Liver (tissue), 9 donors: ENCODE measurements around the gene NARF. TPM values are rescaled to one million over a fixed set of nuclear protein-coding genes. Genes with fewer than 3 reads are reported as not detected.

Experiments used
- DNase-seq: peaks from one replicate; pipeline ENCODE4 v3.0.0-alpha.2; 2017; ENCODE audit warnings: low spot score
- H3K27ac ChIP-seq, 2 donors: one replicate each; pipeline ENCODE4 v1.7.0; 2013; ENCODE audit warnings: inconsistent platforms in 2 of 2, low read length in 2 of 2, control low read depth in 1 of 2, low read depth in 1 of 2, mild to moderate bottlenecking in 1 of 2
- H3K27me3 ChIP-seq, 4 donors: one replicate each; pipeline versions ENCODE4 v1.6.1 to v1.7.0; 2013; ENCODE audit warnings: low read length in 3 of 4, inconsistent platforms in 1 of 4, mild to moderate bottlenecking in 1 of 4, moderate library complexity in 1 of 4; ENCODE audit not compliant: control insufficient read depth in 4 of 4, insufficient read depth in 4 of 4
- H3K36me3 ChIP-seq, 4 donors: one replicate each; pipeline versions ENCODE4 v1.6.1 to v1.7.0; 2013; ENCODE audit warnings: low read length in 3 of 4, mild to moderate bottlenecking in 3 of 4, low read depth in 1 of 4, moderate library complexity in 1 of 4; ENCODE audit not compliant: control insufficient read depth in 4 of 4, insufficient read depth in 3 of 4
- H3K4me1 ChIP-seq, 4 donors: one replicate each; pipeline versions ENCODE4 v1.6.1 to v1.7.0; 2013; ENCODE audit warnings: low read length in 3 of 4, mild to moderate bottlenecking in 3 of 4, moderate library complexity in 1 of 4; ENCODE audit not compliant: control insufficient read depth in 4 of 4, insufficient read depth in 4 of 4
- H3K4me3 ChIP-seq, 3 donors: one replicate each; pipeline versions ENCODE4 v1.6.1 to v1.7.0; 2013; ENCODE audit warnings: low read length in 3 of 3, control low read depth in 1 of 3, low read depth in 1 of 3, mild to moderate bottlenecking in 1 of 3
- H3K9ac ChIP-seq, 2 donors: one replicate each; pipeline ENCODE4 v1.7.0; 2013; ENCODE audit warnings: low read length in 2 of 2, mild to moderate bottlenecking in 2 of 2, moderate library complexity in 2 of 2, control low read depth in 1 of 2, low read depth in 1 of 2
- H3K9me3 ChIP-seq, 4 donors: one replicate each; pipeline versions ENCODE4 v1.6.1 to v1.7.0; 2013; ENCODE audit warnings: low read length in 3 of 4; ENCODE audit not compliant: control insufficient read depth in 4 of 4
- CTCF ChIP-seq: fragments of 150-350 bp; IDR thresholded peaks from 2 replicates; pipeline ENCODE4 v1.5.1; 2017; ENCODE audit warnings: improper control_type of control experiment, low read depth, low read length; ENCODE audit not compliant: missing input control
- EGR1 ChIP-seq, 2 donors: IDR thresholded peaks; 2 replicates each; pipeline ENCODE4 v1.6.1; 2016 to 2018; ENCODE audit warnings: antibody characterized with exemption in 2 of 2, low read depth in 2 of 2
- FOXA1 ChIP-seq: IDR thresholded peaks from 2 replicates; pipeline ENCODE4 v1.6.1; 2016; ENCODE audit warnings: antibody characterized with exemption
- FOXA2 ChIP-seq: IDR thresholded peaks from 2 replicates; pipeline ENCODE4 v1.6.1; 2016; ENCODE audit warnings: antibody characterized with exemption
- GABPA ChIP-seq, 2 donors: IDR thresholded peaks in 1 of 2; conservative IDR thresholded peaks in 1 of 2; 2 replicates each; pipeline ENCODE4 v1.6.1; 2016; ENCODE audit warnings: antibody characterized with exemption in 2 of 2, mild to moderate bottlenecking in 1 of 2, moderate library complexity in 1 of 2
- HNF4A ChIP-seq, 2 donors: conservative IDR thresholded peaks; 2 replicates each; pipeline ENCODE4 v1.6.1; 2016; ENCODE audit warnings: antibody characterized with exemption in 2 of 2, mild to moderate bottlenecking in 2 of 2
- HNF4G ChIP-seq: IDR thresholded peaks from 2 replicates; pipeline ENCODE4 v1.6.1; 2016; ENCODE audit warnings: antibody characterized with exemption
- JUND ChIP-seq, 2 donors: IDR thresholded peaks; 2 replicates each; pipeline ENCODE4 v1.6.1; 2016; ENCODE audit warnings: antibody characterized with exemption in 2 of 2
- MAX ChIP-seq: IDR thresholded peaks from 2 replicates; pipeline ENCODE4 v1.6.1; 2016; ENCODE audit warnings: antibody characterized with exemption
- NR2F2 ChIP-seq: IDR thresholded peaks from 2 replicates; pipeline ENCODE4 v1.6.1; 2016; ENCODE audit warnings: antibody characterized with exemption
- RAD21 ChIP-seq, 2 donors: IDR thresholded peaks; 2 replicates each; pipeline ENCODE4 v1.6.1; 2016; ENCODE audit warnings: antibody characterized with exemption in 2 of 2, mild to moderate bottlenecking in 2 of 2
- RXRA ChIP-seq, 2 donors: IDR thresholded peaks; 2 replicates each; pipeline ENCODE4 v1.6.1; 2017 to 2018; ENCODE audit warnings: antibody characterized with exemption in 2 of 2, mild to moderate bottlenecking in 1 of 2
- SP1 ChIP-seq: IDR thresholded peaks from 2 replicates; pipeline ENCODE4 v1.6.1; 2018; ENCODE audit warnings: antibody characterized with exemption, mild to moderate bottlenecking
- TAF1 ChIP-seq: conservative IDR thresholded peaks from 2 replicates; pipeline ENCODE4 v1.6.1; 2016; ENCODE audit warnings: antibody characterized with exemption, mild to moderate bottlenecking
- YY1 ChIP-seq: IDR thresholded peaks from 2 replicates; pipeline ENCODE4 v1.6.1; 2016; ENCODE audit warnings: antibody characterized with exemption, mild to moderate bottlenecking
- WGBS: extraction: QIAGEN DNeasy Blood & Tissue Kit; methylation state at CpG from one replicate; pipeline ENCODE4 v1.1.7; 2013; 5-methylcytosine and 5-hydroxymethylcytosine counted together
- polyA plus RNA-seq, 2 donors: library from polyadenylated mRNA; stranded (reverse) in 1 of 2; unstranded in 1 of 2; fragments of 200-250 nt in 1 of 2; fragments of >200 nt in 1 of 2; fragmentation: Nextera tagmentation in 1 of 2; extraction: Ambion mirVana in 1 of 2; gene quantifications; one replicate each; pipeline versions ENCODE4 v1.2.1 to v1.2.3, GENCODE V29; 2013 to 2015
- total RNA-seq, 2 donors: library from RNA; depleted of rRNA; stranded (reverse); fragments of >200 nt; gene quantifications; one replicate each; pipeline ENCODE4 v1.2.3, GENCODE V29; 2014
- TF ChIP-seq, protein P1 (sequence below): IDR thresholded peaks from 2 replicates; pipeline ENCODE4 v1.6.1; 2016; ENCODE audit warnings: antibody characterized with exemption
- TF ChIP-seq, protein P2 (sequence below): IDR thresholded peaks from 2 replicates; pipeline ENCODE4 v1.6.1; 2016; ENCODE audit warnings: antibody characterized with exemption, mild to moderate bottlenecking
- donor health status: healthy.
- donor health status: healthy.
- donor health status: healthy.
- donor health status: healthy.
- donor health status: healthy.

NARF gene
- total and polyA plus RNA-seq, 4 donors, result 19.8 to 87.5 (median 26.2) TPM

DNA sequence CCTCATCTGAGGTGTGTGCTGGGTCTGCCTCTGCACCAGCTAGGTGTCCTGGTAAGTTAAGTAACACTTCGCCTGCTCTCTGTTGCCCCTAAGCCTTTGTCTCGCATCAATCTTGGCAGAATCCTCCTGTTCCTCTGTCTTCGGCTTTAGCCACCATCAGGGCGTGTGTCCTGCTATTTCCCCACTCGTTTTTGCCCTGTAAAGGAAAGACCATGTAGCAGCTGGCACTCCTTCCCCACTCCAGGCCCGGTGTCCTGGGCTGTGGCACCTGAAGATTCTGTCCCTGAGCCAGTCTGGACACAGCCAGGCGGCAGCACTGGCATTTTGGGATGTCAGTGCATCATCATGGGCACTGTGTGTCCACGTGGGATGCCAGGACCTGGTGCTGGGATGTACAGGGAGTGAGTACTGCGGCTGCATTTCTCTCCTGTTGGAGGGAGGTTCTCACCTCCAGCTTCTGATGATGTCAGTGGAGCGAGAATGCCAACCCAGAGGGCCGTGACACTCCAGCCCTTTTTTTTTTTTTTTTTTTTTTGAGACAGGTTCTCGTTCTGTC lies 34.8 kb downstream of the NARF start:
- 89% methylated on average over 12 of the region's 12 CpGs for WGBS
- Histone ChIP-seq H3K9me3 (no peaks in the 10 kb centered on the region), H3K27ac (no peak overlapping the region), H3K4me1 (peaks cover 2 to 11% (median 6%) of the 10 kb centered on the region in 4 donors), H3K4me3 (no peak overlapping the region), H3K36me3 (peaks cover 0 to 7% (median 0%) of the 10 kb centered on the region in 4 donors), H3K9ac (no peak overlapping the region), H3K27me3 (no peaks in the 10 kb centered on the region)
- DNase-seq, result no peak
- TF ChIP-seq JUND (IDR thresholded peaks at IDR 0.05) (no peak), YY1 (no peak), RAD21 (IDR thresholded peaks at IDR 0.05) (no peak), RXRA (IDR thresholded peaks at IDR 0.05) (no peak), MAX (no peak), GABPA (IDR thresholded peaks at IDR 0.05 in 1 of 2, conservative IDR thresholded peaks at IDR 0.05 in 1 of 2) (no peak), EGR1 (IDR thresholded peaks at IDR 0.05; ENCODE audit: low read depth in 2 of 2) (no peak), NR2F2 (no peak), CTCF (no peak), TAF1 (no peak), SP1 (no peak)
- TF ChIP-seq, protein P1, sequence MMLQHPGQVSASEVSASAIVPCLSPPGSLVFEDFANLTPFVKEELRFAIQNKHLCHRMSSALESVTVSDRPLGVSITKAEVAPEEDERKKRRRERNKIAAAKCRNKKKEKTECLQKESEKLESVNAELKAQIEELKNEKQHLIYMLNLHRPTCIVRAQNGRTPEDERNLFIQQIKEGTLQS, result no peak
- TF ChIP-seq, protein P2, sequence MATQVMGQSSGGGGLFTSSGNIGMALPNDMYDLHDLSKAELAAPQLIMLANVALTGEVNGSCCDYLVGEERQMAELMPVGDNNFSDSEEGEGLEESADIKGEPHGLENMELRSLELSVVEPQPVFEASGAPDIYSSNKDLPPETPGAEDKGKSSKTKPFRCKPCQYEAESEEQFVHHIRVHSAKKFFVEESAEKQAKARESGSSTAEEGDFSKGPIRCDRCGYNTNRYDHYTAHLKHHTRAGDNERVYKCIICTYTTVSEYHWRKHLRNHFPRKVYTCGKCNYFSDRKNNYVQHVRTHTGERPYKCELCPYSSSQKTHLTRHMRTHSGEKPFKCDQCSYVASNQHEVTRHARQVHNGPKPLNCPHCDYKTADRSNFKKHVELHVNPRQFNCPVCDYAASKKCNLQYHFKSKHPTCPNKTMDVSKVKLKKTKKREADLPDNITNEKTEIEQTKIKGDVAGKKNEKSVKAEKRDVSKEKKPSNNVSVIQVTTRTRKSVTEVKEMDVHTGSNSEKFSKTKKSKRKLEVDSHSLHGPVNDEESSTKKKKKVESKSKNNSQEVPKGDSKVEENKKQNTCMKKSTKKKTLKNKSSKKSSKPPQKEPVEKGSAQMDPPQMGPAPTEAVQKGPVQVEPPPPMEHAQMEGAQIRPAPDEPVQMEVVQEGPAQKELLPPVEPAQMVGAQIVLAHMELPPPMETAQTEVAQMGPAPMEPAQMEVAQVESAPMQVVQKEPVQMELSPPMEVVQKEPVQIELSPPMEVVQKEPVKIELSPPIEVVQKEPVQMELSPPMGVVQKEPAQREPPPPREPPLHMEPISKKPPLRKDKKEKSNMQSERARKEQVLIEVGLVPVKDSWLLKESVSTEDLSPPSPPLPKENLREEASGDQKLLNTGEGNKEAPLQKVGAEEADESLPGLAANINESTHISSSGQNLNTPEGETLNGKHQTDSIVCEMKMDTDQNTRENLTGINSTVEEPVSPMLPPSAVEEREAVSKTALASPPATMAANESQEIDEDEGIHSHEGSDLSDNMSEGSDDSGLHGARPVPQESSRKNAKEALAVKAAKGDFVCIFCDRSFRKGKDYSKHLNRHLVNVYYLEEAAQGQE, result no peak

DNA sequence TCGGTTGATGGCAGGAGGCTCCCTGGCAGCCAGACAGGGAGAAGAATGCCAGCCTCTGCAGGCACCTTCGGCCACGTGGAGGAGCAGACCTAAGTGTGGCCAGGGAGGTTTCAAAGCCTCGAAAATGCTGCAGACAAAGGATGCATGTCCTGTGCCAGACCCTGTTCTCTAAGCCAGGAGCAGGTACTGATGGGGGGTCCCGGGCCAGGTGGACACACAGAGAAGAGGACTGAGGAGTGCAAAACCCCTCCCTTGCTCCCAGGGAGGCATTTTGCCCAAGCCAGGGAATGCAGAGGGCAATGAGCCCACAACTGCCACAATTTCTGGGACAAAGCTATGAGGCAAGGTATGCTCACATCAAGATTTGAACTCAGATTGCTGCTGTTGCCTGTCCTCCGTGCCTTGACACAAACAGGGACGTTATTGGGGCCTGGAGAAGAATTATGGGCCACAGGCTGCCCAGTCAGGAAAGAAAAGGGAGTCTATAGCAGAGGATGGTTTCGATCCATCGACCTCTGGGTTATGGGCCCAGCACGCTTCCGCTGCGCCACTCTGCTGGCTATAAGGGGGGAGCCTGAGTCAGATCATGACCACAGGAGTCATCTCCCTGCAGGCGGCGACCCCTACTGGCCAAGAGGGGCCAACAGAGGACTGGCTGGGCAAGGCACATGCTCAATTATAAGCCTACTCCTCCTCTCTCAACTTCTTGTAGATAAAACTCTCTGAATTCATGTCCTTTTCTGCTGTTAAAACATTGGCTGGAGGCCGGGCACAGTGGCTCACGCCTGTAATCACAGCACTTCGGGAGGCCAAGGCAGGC lies 35.9 kb downstream of the NARF start:
- Histone ChIP-seq H3K9me3 (no peaks in the 10 kb centered on the region), H3K4me3 (no peak overlapping the region), H3K36me3 (no peaks in the 10 kb centered on the region), H3K4me1 (peaks cover 2 to 11% (median 6%) of the 10 kb centered on the region in 4 donors), H3K27ac (peak overlapping the region in 1 of 2 donors; percentile 23), H3K9ac (no peak overlapping the region), H3K27me3 (no peaks in the 10 kb centered on the region)
- 8% methylated on average over 17 of the region's 17 CpGs for WGBS
- DNase-seq, result peak; percentile 93
- TF ChIP-seq FOXA2 (peak; percentile 29), CTCF (peak; percentile 88), EGR1 (IDR thresholded peaks at IDR 0.05; ENCODE audit: low read depth in 2 of 2) (peak in 1 of 2 donors; percentile 38), NR2F2 (peak; percentile 52), FOXA1 (peak; percentile 67), HNF4G (no peak), JUND (IDR thresholded peaks at IDR 0.05) (peak in 1 of 2 donors; percentile 53), MAX (peak; percentile 89), HNF4A (conservative IDR thresholded peaks at IDR 0.05) (peak in 1 of 2 donors; percentile 79), SP1 (peak; percentile 54), TAF1 (no peak)
- TF ChIP-seq, protein P2, result peak; percentile 74
